Caco-2 (cell line): ENCODE measurements around the gene PDCD6IP. TPM values are rescaled to one million over a fixed set of nuclear protein-coding genes. Genes with fewer than 3 reads are reported as not detected.
A peak's percentile ranks its signal among the peaks of the same experiment; 100 is the strongest.

ENCODE experiments used
- Bru-seq: library from RNA; stranded (reverse); fragments of 400-500 nt; gene quantifications from one replicate; lab custom pipeline; 2021; lab: Mats Ljungman, UMichigan
- BruChase-seq, 2 experiments: library from RNA; stranded (reverse); fragments of 400-500 nt; gene quantifications; one replicate each; lab custom pipeline; 2021; lab: Mats Ljungman, UMichigan
- BruUV-seq: library from RNA; stranded (reverse); fragments of 400-500 nt; replicated peaks from 2 replicates; lab custom pipeline; 2021; lab: Mats Ljungman, UMichigan
- CTCF ChIA-PET: fragments of 300-600 bp; sonication (Branson Sonifier 250); formaldehyde crosslinking; loops from one replicate; lab custom pipeline; 2022; ENCODE audit warnings: antibody characterized with exemption; lab: Charles Lee
- POLR2A ChIA-PET: fragments of 300-600 bp; sonication (Branson Sonifier 250); formaldehyde crosslinking; loops from one replicate; lab custom pipeline; 2022; ENCODE audit warnings: antibody characterized with exemption; lab: Charles Lee
- DNase-seq, 2 experiments: peaks; one replicate each; pipeline versions ENCODE4 v3.0.0 to v3.0.0-alpha.2; 2020 to 2022
- H3K27me3 ChIP-seq: replicated peaks from 2 replicates; pipeline ENCODE4 v1.6.0; 2011; ENCODE audit warnings: low read length; ENCODE audit not compliant: control insufficient read depth, insufficient read depth
- H3K36me3 ChIP-seq: 2 replicates; pipeline ENCODE4 v1.5.1; 2011; ENCODE audit warnings: low read length; ENCODE audit not compliant: control insufficient read depth, insufficient read depth
- H3K4me1 ChIP-seq: fragments of 250-450 bp; sonication (Bioruptor Pico); 2 replicates; pipeline ENCODE4 v1.5.1; 2020; ENCODE audit warnings: mild to moderate bottlenecking
- H3K4me3 ChIP-seq: 2 replicates; pipeline ENCODE4 v1.5.1; 2011; ENCODE audit warnings: low read depth, mild to moderate bottlenecking, control low read depth, low read length
- H3K9me3 ChIP-seq: fragments of 250-450 bp; sonication (Bioruptor Pico); 2 replicates; pipeline ENCODE4 v1.5.1; 2020; ENCODE audit warnings: mild to moderate bottlenecking, moderate library complexity
- H3K27ac Mint-ChIP-seq: one replicate; pipeline ENCODE4 v1.8.0; 2022; ENCODE audit warnings: mixed read lengths; ENCODE audit not compliant: unreplicated experiment
- H3K27me3 Mint-ChIP-seq: one replicate; pipeline ENCODE4 v1.8.0; 2022; ENCODE audit warnings: mixed read lengths; ENCODE audit not compliant: insufficient read depth, unreplicated experiment
- H3K36me3 Mint-ChIP-seq: one replicate; pipeline ENCODE4 v1.8.0; 2022; ENCODE audit warnings: mild to moderate bottlenecking, mixed read lengths; ENCODE audit not compliant: insufficient read depth, unreplicated experiment
- H3K4me1 Mint-ChIP-seq: one replicate; pipeline ENCODE4 v1.8.0; 2022; ENCODE audit warnings: low read depth, mixed read lengths; ENCODE audit not compliant: unreplicated experiment
- H3K4me3 Mint-ChIP-seq: one replicate; pipeline ENCODE4 v1.8.0; 2022; ENCODE audit warnings: mild to moderate bottlenecking, moderate library complexity, mixed read lengths; ENCODE audit not compliant: unreplicated experiment
- H3K9me3 Mint-ChIP-seq: one replicate; pipeline ENCODE4 v1.8.0; 2022; ENCODE audit warnings: mixed read lengths; ENCODE audit not compliant: unreplicated experiment
- intact Hi-C: fragments of 100-400 bp; cut with micrococcal nuclease; formaldehyde crosslinking; loops from one replicate; pipeline ENCODE4 v1.10.0; 2022; ENCODE audit not compliant: unreplicated experiment
- long read RNA-seq: library from polyadenylated mRNA; stranded (forward); transcript quantifications from one replicate; pipeline ENCODE4 v2.0.0, GENCODE V29; 2022
- total RNA-seq: library from RNA; stranded (reverse); gene quantifications from 2 replicates; pipeline ENCODE4 v1.2.3, GENCODE V29; 2022
- TF ChIP-seq, protein P1 (sequence below), 2 experiments: fragments of 200-600 bp in 1 of 2; IDR thresholded peaks; 1 replicate in 1 of 2; 2 replicates in 1 of 2; pipeline versions ENCODE4 v1.5.1 to v1.8.0; 2011 to 2022; ENCODE audit warnings: antibody characterized with exemption in 1 of 2, control low read depth in 1 of 2, inconsistent platforms in 1 of 2, low read depth in 1 of 2, low read length in 1 of 2, mild to moderate bottlenecking in 1 of 2, moderate library complexity in 1 of 2; ENCODE audit not compliant: insufficient read depth in 1 of 2, severe bottlenecking in 1 of 2, unreplicated experiment in 1 of 2

PDCD6IP gene
- total RNA-seq (183 and 185 TPM in 2 replicates), Bru-seq, nascent RNA (percentile 91 among the genes with signal in this experiment), BruChase-seq, experiment 1, labeled RNA remaining after a 2-hour chase (percentile 86 among the genes with signal in this experiment), BruChase-seq, experiment 2, labeled RNA remaining after a 6-hour chase (percentile 92 among the genes with signal in this experiment)
- long read RNA-seq, full-length matches to known transcripts = 202 of 289 reads
- long read RNA-seq, partial matches to known transcripts = 66 of 289 reads
- long read RNA-seq, other reads (novel, unspliced or antisense) = 21 of 289 reads

DNA sequence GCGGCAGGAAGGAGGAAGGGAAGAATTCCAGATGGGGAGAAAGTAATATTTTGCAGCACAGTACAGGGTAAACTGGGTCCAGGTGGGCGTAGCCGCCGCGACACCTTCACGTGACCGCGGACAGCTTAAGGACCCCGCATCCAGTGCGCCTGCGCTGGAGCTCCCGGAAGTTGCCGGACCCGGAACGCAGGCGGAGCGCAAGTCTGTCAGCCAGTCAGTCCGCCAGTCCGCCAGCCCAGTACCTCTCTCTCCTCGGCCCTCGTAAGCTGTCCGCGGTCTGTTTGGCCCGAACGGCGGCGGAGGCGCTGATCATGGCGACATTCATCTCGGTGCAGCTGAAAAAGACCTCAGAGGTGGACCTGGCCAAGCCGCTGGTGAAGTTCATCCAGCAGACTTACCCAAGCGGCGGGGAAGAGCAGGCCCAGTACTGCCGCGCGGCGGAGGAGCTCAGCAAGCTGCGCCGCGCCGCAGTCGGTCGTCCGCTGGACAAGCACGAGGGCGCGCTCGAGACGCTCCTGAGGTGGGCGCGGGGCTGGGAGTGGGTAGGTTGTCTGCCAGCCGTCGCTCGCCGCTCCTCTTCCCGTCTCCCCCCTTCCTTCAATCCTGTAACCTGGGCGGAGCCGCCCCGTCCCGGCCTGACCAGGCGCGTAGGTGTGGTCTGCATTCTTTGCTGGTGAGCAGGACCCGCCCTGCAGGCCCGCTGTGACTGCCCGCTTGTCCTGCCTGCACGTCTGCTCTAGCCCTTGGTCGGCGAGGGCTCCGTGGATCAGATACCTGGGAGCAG, at the start of gene PDCD6IP:
Gene PDCD6IP, plus strand, starts transcription at position 213 of the 784 bp plus-strand sequence. Its CDS starts 99 bp downstream, at position 312.
- Histone ChIP-seq H3K36me3 (peaks cover 1% of the 10 kb centered on the region), H3K4me1 (peaks cover 10% of the 10 kb centered on the region; the same call in 1 of the 2 replicates), H3K27me3 (no peaks in the 10 kb centered on the region), H3K9me3 (no peaks in the 10 kb centered on the region; the same call in 1 of the 2 replicates), H3K4me3 (peak within 1 kb of the TSS; percentile 75)
- TF ChIP-seq, protein P1, sequence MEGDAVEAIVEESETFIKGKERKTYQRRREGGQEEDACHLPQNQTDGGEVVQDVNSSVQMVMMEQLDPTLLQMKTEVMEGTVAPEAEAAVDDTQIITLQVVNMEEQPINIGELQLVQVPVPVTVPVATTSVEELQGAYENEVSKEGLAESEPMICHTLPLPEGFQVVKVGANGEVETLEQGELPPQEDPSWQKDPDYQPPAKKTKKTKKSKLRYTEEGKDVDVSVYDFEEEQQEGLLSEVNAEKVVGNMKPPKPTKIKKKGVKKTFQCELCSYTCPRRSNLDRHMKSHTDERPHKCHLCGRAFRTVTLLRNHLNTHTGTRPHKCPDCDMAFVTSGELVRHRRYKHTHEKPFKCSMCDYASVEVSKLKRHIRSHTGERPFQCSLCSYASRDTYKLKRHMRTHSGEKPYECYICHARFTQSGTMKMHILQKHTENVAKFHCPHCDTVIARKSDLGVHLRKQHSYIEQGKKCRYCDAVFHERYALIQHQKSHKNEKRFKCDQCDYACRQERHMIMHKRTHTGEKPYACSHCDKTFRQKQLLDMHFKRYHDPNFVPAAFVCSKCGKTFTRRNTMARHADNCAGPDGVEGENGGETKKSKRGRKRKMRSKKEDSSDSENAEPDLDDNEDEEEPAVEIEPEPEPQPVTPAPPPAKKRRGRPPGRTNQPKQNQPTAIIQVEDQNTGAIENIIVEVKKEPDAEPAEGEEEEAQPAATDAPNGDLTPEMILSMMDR (IDR thresholded peaks at IDR 0.05; ENCODE audit: insufficient read depth in 1 of 2, low read depth in 1 of 2, low read length in 1 of 2, severe bottlenecking in 1 of 2, unreplicated experiment in 1 of 2) = no peak
- BruUV-seq = no TSS peak
- CTCF ChIA-PET = interaction anchor here (2.7 kb wide), 1 partner anchor 12 kb away, joined by 14 read pairs; no protein-coding TSS in a partner anchor
- DNase-seq = peak; percentile 95 to 96
- Mint-ChIP-seq H3K4me3 (peak within 1 kb of the TSS; percentile 91), H3K27me3 (no peaks in the 10 kb centered on the region), H3K9me3 (peaks cover 10% of the 10 kb centered on the region), H3K4me1 (peaks cover 16% of the 10 kb centered on the region), H3K27ac (peak within 1 kb of the TSS; percentile 91), H3K36me3 (peaks cover 34% of the 10 kb centered on the region)
- intact Hi-C loops = no loop called here
- POLR2A ChIA-PET = interaction anchor here (0.6 to 2.2 kb wide), 7 partner anchors 9 to 358 kb away, joined by 3 to 26 read pairs (median 3); partner anchors contain the start of gene UBP1

DNA sequence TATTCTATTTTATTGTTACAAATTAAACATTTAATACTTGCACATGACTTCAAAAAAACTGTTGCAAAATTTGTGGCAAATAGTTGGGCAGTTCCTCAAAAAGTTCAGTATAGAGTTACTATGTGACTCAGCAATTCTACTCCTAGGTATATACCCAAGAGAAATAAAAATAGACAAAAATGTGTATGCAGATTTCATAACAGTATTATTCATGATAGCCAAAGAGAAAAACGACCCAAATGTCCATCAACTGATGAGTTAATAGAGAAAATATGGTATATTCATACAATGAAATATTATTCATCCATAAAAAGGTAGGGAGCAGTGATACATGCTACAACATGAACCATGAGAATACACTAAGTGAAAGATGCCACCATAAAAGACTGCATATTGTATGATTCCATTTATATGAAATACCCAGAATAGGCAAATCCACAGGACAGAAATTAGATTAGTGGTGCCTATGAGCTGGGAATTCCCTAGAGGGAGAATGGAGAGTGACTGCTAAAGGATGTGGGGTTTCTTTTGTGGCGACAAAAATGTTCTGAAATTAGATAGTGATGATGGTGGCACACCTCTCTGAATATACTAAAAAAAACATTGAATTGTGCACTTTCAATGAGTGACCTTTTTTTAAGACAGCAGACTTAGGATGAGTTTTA, 48.8 kb upstream of the PDCD6IP start:
- DNase-seq = no peak
- no peak overlapping the region for H3K4me3 ChIP-seq
- peaks cover 7% of the 10 kb centered on the region for H3K9me3 ChIP-seq
- Mint-ChIP-seq H3K4me3 (no peak overlapping the region), H3K36me3 (no peaks in the 10 kb centered on the region), H3K4me1 (no peaks in the 10 kb centered on the region), H3K27me3 (no peaks in the 10 kb centered on the region), H3K9me3 (peaks cover 8% of the 10 kb centered on the region), H3K27ac (no peak overlapping the region)
- TF ChIP-seq, protein P1 (IDR thresholded peaks at IDR 0.05; ENCODE audit: insufficient read depth in 1 of 2, low read depth in 1 of 2, low read length in 1 of 2, severe bottlenecking in 1 of 2, unreplicated experiment in 1 of 2) = no peak
- H3K36me3 ChIP-seq = no peaks in the 10 kb centered on the region
- no TSS peak for BruUV-seq
- CTCF ChIA-PET = no interaction called here
- no peaks in the 10 kb centered on the region for H3K4me1 ChIP-seq
- POLR2A ChIA-PET = no interaction called here
- no peaks in the 10 kb centered on the region for H3K27me3 ChIP-seq
- intact Hi-C loops = no loop called here

DNA sequence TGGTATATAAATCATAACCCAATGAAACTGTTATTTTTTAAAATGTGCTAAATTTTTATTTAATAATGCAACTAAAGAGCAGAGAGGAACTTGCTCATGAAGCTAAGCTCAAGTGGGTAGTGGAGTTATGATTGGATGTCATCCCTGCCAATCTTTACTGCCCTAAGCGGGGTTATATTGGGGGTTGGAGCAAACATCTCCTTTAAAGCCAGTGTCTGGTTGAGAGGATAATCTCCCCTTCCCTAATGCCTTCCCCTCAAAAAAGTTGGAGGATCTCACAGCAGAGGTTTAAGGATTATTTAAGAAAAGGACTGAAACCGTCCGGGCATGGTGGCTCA, 48.2 kb upstream of the PDCD6IP start:
- no peaks in the 10 kb centered on the region for H3K36me3 ChIP-seq
- DNase-seq = no peak
- no peaks in the 10 kb centered on the region for H3K27me3 ChIP-seq
- Mint-ChIP-seq H3K36me3 (no peaks in the 10 kb centered on the region), H3K27ac (no peak overlapping the region), H3K4me1 (no peaks in the 10 kb centered on the region), H3K27me3 (no peaks in the 10 kb centered on the region), H3K9me3 (peaks cover 13% of the 10 kb centered on the region), H3K4me3 (no peak overlapping the region)
- no peaks in the 10 kb centered on the region for H3K4me1 ChIP-seq
- TF ChIP-seq, protein P1 (IDR thresholded peaks at IDR 0.05; ENCODE audit: insufficient read depth in 1 of 2, low read depth in 1 of 2, low read length in 1 of 2, severe bottlenecking in 1 of 2, unreplicated experiment in 1 of 2) = no peak
- intact Hi-C loops = no loop called here
- POLR2A ChIA-PET = no interaction called here
- CTCF ChIA-PET = no interaction called here
- H3K4me3 ChIP-seq = no peak overlapping the region
- BruUV-seq = no TSS peak
- peaks cover 10% of the 10 kb centered on the region for H3K9me3 ChIP-seq
